MM.1S (cell line): ENCODE data around the gene FHIT.

ENCODE experiments used
- CTCF ChIP-seq: fragments of 300-600 bp; sonication (generic); IDR thresholded peaks from 2 replicates; pipeline ENCODE4 v1.5.1; 2016; ENCODE audit warnings: antibody characterized with exemption, low read length, mixed read lengths
- EZH2 ChIP-seq: fragments of 300-600 bp; sonication (generic); optimal IDR thresholded peaks from 2 replicates; pipeline ENCODE3; 2017; ENCODE audit warnings: low read depth, mild to moderate bottlenecking, antibody characterized with exemption, low read length, mixed read lengths

GRCh38 chr3:59812237-59813147 lies 1438.8 kb downstream of the FHIT start:
- no peak for TF ChIP-seq CTCF
- TF ChIP-seq EZH2, result no peak
